GM18520 (cell line): ENCODE measurements around the gene ISG20.

Experiments
- ATAC-seq: cut with Tn5 transposase; IDR thresholded peaks from one replicate; pipeline ENCODE4 v1.9.1; 2021; ENCODE audit not compliant: unreplicated experiment

The ISG20 gene

DNA sequence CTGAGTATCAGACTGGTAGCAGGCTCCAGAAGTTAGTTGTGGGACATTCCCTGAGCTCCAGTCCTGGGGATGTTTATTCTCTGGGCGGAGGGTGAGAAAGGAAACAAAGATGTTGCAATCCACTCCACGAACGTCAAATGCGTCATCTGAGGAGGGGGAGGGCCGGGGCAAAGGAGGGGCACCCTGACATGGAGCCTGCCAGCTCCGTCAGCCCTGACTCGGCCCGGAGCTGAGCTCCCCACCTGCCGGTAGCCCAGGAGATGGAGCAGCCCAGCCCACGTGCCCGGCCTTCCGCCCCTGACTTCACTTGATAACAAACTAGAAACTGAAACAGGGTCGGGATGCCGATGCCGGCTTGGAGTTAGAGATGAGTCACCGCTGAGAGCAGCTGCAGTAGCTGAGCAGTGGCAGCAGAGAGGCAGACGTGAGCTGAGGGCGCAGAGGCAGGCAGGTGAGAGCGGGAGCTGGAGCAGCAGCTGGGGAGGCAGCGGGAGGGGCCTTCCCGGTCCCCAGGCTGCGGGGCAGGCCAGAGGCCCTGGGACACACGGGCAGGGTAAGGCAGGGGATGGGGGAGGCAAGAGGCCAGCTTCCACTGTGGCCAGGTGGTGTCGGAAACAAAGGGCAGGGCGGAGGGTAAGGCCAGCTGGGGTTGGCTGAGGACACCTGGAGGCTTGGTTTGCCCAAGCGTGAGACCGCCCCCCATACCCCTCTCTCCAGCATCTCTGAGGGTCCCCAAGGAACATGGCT, at the start of gene ISG20:
ISG20 (plus strand) TSS at position 391 of the 747 bp plus-strand sequence; CDS start at position 742, 351 bp downstream.
- peak; percentile 65 for ATAC-seq

- no peak for ATAC-seq
Observed at GRCh38 chr15:88590759-88591158, 48.1 kb upstream of the ISG20 start.

GRCh38 chr15:88591384-88591783, 47.4 kb upstream of the ISG20 start:
- ATAC-seq, result no peak

- no peak for ATAC-seq
Observed at GRCh38 chr15:88603885-88604284, 34.9 kb upstream of the ISG20 start.

- ATAC-seq, result no peak
Observed at GRCh38 chr15:88604381-88605188, 34.2 kb upstream of the ISG20 start.

GRCh38 chr15:88605189-88606069, 33.4 kb upstream of the ISG20 start:
- ATAC-seq, result no peak

- no peak for ATAC-seq
Observed at GRCh38 chr15:88606070-88606794, 32.6 kb upstream of the ISG20 start.

DNA sequence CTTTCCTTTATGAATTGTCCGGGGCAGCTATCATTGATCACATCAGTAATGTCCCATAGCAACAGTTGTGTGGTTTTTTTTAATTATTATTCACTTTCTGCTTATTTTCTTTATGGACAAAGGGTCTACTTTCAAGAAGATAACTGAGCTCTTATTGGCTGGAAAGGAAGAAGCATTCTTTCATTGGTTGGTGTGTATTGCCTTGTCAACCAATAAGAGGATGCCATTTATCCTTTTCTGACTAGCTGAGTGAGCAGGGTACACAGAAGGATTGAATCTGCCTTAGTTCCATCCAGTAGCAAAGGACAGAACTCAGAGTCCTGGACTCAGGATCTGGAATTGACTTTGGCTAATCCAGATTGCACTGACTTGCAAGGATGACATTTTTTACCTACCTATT, 30.9 kb upstream of the ISG20 start:
- ATAC-seq, result no peak

DNA sequence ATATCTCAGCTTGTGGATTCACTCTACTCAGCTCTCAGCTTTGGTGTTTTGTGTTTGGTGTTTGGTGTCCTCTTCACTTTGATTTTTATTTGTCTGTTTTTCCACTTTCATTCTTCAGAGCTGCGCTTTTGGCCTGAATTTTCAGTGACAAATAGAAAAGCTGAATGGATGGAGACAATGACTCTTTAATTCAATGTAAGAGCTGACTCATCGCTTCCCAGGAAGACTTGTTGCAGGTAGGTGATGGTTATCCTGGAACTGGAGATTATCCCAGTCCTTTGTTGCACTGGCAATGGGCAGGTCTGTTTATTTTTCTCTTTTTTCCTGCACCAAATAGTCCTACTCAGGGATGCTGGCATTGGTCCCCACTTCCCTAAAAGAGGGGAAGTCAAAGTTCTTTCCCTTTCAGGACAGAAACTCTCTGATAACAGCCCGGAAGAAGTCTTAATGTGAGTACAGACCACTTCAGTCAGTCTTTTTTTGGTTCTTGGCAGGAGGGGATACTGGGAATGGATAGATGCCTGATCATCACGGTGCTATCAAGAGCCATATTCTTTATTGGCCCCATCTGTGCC, 30.1 kb upstream of the ISG20 start:
- no peak for ATAC-seq

DNA sequence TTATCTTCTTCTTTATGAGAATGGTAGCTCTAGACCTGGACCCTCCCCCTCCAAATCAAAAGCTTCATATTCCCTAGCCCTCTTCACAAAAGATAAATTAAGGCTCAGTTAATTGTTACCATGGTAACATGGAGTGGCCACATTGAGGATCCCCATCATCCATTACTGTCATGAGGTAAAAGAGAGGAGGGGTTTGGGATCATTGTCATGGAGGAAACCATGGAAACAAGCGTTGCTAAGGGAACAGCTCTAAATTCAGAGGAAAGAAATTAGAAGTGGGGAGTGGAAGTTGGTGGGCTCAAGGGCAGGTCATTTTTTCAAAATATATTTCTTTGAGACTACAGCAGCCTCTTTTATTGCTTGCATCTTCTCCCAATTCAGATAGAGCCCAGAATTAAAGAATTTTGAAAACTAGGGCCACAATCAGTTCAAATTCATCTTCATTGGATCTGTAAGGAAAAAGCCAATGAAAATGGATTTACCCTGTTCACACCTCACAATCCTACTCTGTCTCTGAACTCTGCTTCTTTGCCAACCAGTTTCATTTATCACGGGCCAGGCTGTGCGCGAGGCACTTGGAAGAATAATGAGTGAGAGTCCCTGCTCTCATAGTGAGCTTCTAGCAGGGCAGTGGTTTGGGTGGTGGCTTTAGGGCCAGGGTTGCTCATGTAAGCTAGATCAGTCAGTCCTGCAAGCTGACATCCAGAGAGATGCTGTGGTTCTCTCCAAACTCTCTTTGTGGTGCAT, 29.3 kb upstream of the ISG20 start:
- no peak for ATAC-seq

DNA sequence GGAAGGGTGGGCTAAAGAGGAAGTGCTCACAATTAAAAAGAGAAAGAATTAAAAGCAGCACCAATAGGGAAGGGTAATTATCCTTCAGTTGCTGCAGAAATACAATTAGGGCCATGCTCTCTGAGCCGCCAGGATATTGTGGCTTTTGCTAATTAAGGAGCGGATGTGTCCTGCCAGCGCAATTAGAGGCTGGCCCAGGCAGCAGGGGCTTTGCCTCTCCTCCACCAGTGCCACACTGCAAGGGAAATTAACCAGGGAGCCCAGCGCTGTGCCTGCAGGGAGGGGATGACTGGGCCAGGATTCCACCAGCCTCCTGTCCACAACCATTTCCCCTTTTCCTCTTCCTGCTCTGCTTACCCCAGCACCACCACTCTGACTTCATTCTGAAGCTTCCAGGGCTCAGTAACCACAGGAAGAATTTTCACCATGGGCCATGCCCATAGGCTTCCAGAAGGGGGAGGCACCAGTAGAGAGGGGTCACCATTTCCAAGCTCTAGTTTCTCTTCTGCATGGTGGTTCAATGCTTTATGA, 28.1 kb upstream of the ISG20 start:
- no peak for ATAC-seq

DNA sequence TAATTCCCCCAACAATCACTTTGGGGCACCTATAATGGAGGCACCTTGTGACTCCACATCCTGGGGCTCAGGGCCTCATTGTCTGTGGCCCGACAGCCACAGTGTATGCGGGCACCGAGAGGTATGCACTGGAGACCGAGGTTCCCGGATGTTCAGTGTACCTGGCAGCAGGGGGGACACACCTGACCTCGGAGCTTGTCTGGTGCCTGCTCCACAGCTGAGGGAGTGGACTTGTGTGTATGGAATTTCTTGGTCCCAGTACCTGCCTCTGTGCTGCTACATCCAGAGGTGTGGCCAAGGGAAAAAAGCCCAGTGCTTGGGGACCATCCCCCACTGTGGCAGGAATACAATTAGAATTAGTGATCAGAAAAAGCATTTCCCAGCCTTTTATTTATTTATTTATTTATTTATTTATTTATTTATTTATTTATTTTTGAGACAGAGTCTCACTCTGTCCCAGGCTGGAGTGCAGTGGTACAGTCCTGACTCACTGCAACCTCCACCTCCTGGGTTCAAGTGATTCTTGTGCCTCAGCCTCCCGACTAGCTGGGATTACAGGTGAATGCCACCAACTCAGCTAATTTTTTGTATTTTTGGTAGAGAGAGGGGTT, 26.5 kb upstream of the ISG20 start:
- no peak for ATAC-seq

DNA sequence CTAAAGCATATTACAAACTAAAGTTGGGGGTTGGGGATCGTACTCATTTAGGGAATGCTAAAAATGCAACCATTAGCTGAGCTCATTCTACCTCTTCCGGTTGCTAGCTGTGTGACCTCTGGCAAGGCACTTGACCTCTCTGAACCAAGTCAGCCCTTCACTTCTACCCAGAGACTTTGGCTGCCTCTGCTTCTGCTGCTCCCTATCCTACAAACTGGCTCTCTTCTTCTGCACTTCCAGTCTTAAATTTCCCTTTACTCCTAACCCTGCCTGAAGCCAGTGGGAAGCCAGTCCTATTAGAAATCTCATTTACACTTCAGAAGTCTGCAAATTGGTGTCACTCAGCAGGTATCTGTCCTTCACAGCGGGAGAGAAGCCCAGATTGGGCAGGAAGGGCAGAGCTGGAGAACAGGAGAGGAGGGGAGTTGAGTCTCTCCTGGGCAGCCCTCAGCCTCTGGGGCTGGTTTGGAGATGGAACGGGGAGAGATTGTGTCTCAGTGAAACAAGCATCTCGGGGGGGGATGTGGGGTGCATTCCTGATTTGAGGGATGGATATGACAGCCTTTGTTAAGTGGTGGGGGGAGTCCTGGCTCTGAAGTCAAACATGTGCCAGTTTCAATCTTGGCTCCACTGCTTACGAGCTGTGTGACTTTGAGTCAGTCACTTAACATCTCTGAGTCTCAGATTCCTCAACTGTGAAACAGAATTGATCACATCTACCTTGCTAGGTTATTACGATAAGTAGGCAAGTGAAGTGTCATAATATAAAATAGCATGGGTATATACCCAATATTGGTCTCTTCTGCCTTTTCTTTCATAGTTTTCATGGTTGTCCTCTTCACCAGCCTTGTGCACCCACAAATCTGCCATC, 25.5 kb upstream of the ISG20 start:
- ATAC-seq, result no peak

- peak; percentile 72 for ATAC-seq
Observed at GRCh38 chr15:88615303-88616107, 23.3 kb upstream of the ISG20 start.

- ATAC-seq, result no peak
Observed at GRCh38 chr15:88616240-88616639, 22.6 kb upstream of the ISG20 start.

DNA sequence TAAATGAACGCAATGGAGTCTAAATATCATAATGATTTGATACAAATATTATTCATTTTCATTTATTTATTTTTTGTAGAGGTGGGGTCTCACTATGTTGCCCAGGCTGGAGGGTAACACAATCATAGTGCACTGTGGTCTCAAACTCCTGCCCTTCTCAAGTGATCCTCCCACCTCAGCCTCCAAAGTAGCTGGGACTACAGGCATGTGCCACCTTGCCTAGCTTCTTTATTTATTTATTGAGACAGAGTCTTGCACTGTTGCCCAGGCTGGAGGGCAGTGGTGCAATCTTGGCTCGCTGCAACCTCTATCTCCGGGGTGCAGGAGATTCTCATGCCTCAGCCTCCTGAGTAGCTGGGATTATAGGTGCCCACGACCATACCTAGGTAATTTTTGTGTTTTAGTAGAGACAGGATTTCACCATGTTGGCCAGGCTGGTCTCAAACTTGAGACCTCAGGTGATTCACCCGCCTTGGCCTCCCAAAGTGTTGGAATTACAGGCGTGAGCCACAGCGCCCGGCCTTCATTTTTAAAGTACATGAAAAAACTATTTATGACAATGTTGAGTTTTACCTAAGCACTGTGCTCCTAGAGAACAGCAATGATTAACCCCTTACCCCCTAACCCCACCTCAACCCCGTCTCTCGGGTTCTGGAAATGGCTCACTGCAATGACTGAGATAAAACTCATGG, 21.6 kb upstream of the ISG20 start:
- ATAC-seq, result no peak

DNA sequence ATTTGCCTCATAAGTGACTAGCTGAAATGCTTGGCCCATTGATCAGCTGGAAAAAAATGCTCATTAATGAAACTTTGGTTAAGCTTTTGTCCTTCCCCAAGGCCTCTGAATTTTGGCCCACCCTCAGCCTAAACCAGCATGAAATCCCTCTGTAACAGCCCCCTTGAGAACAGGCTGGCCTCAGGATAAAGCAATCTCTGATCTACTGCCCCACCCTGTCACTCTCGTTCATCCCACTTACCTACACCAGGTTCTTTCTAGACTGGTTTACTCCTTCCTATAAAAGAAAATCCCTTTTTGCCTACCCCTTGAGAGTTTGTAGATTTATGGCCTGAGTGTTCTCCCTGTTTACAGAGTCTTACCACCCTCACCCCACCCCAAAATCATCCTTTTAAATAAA, 21.0 kb upstream of the ISG20 start:
- ATAC-seq, result no peak
